PC-9 (cell line): ENCODE measurements around the gene ACTR1A. TPM values are rescaled to one million over a fixed set of nuclear protein-coding genes. Genes with fewer than 3 reads are reported as not detected.

Experiments used
- BruUV-seq: library from RNA; stranded (reverse); fragments of 400-500 nt; replicated peaks from 2 replicates; lab custom pipeline; 2021; lab: Mats Ljungman, UMichigan
- CTCF ChIA-PET: fragments of 300-600 bp; sonication (Branson Sonifier 250); formaldehyde crosslinking; loops from one replicate; lab custom pipeline; 2022; ENCODE audit warnings: antibody characterized with exemption; lab: Charles Lee
- POLR2A ChIA-PET: fragments of 300-600 bp; sonication (Branson Sonifier 250); formaldehyde crosslinking; loops from one replicate; lab custom pipeline; 2022; ENCODE audit warnings: antibody characterized with exemption; ENCODE audit not compliant: unreplicated experiment; lab: Charles Lee
- DNase-seq, 2 experiments: peaks; one replicate each; pipeline versions ENCODE4 v3.0.0 to v3.0.0-alpha.2; 2015 to 2022; ENCODE audit warnings: mixed read lengths in 1 of 2
- H2AFZ ChIP-seq: fragments of 200-600 bp; sonication (generic); 2 replicates; pipeline ENCODE4 v1.8.1; 2017; ENCODE audit warnings: antibody characterized with exemption
- H3F3A ChIP-seq: fragments of 200-600 bp; sonication (generic); 2 replicates; pipeline ENCODE4 v1.8.1; 2017; ENCODE audit warnings: antibody characterized with exemption, mild to moderate bottlenecking, low read depth; ENCODE audit not compliant: insufficient read depth
- H3K27ac ChIP-seq: fragments of 200-600 bp; sonication (generic); 2 replicates; pipeline ENCODE4 v1.6.1; 2016; ENCODE audit warnings: mixed run types
- H3K27me3 ChIP-seq: fragments of 200-600 bp; sonication (generic); 2 replicates; pipeline ENCODE4 v1.6.1; 2016; ENCODE audit warnings: low read depth, mixed run types; ENCODE audit not compliant: insufficient read depth
- H3K36me3 ChIP-seq: fragments of 200-600 bp; sonication (generic); 2 replicates; pipeline ENCODE4 v1.6.1; 2016; ENCODE audit warnings: low read depth, mixed run types
- H3K4me1 ChIP-seq: fragments of 200-600 bp; sonication (generic); replicated peaks from 2 replicates; pipeline ENCODE4 v1.6.1; 2016; ENCODE audit warnings: mixed run types; ENCODE audit not compliant: insufficient read depth
- H3K4me2 ChIP-seq: fragments of 200-600 bp; sonication (generic); 2 replicates; pipeline ENCODE4 v1.6.1; 2017; ENCODE audit warnings: mixed run types
- H3K4me3 ChIP-seq: fragments of 200-600 bp; sonication (generic); 2 replicates; pipeline ENCODE4 v1.6.1; 2016; ENCODE audit warnings: mixed run types
- H3K79me2 ChIP-seq: fragments of 200-600 bp; sonication (generic); 2 replicates; pipeline ENCODE4 v1.6.1; 2017; ENCODE audit warnings: low read depth, mixed run types
- H3K9me2 ChIP-seq: fragments of 200-600 bp; sonication (generic); 2 replicates; pipeline ENCODE4 v1.8.1; 2017; ENCODE audit warnings: mild to moderate bottlenecking; ENCODE audit not compliant: insufficient read depth
- H3K9me3 ChIP-seq: fragments of 200-600 bp; sonication (generic); 2 replicates; pipeline ENCODE4 v1.8.1; 2016; ENCODE audit warnings: low read depth; ENCODE audit not compliant: insufficient read depth
- H4K20me1 ChIP-seq: fragments of 200-600 bp; sonication (generic); 2 replicates; pipeline ENCODE4 v1.8.1; 2017; ENCODE audit not compliant: insufficient read depth
- EZH2 ChIP-seq: fragments of 200-600 bp; sonication (generic); IDR thresholded peaks from 2 replicates; pipeline ENCODE4 v1.8.0; 2017; ENCODE audit warnings: antibody characterized with exemption, low read depth
- intact Hi-C: fragments of 100-400 bp; cut with micrococcal nuclease; formaldehyde crosslinking; loops from one replicate; pipeline ENCODE4 v1.10.0; 2022; ENCODE audit not compliant: unreplicated experiment
- total RNA-seq: library from RNA; stranded (reverse); gene quantifications from 2 replicates; pipeline ENCODE4 v1.2.3, GENCODE V29; 2021
- TF ChIP-seq, protein P1 (sequence below): fragments of 200-600 bp; sonication (generic); conservative IDR thresholded peaks from 2 replicates; pipeline ENCODE4 v1.6.1; 2017; ENCODE audit warnings: mixed run types, antibody characterized with exemption, mild to moderate bottlenecking, moderate library complexity

The ACTR1A gene
- total RNA-seq, 1 experiment from 2014 or later = 29.4 TPM

DNA sequence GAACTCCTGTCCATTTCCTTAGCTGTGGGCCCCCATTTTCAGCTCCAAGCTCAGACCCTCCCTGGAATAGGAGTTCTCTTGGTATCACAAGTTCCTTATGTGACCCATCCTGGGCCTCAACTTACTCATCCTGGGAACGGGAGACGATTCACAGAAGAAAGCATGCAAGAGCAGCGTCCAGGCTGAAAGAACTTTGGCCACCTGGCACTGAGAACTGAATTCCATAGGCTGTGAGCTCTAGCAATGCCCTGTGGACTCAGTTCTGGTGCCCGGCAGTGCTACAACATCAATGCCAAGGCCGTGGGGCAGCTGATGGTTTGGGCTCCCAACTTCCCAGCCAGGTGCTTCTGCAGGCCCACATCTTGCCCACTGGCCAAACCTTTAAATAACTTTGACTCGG is 66.2 kb downstream of the ACTR1A start:
- ChIA-PET POLR2A (no interaction called here), CTCF (no interaction called here)
- Histone ChIP-seq H3K4me2 (no peak overlapping the region), H3K4me3 (no peak overlapping the region), H3K9me2 (no peaks in the 10 kb centered on the region), H3K27me3 (no peaks in the 10 kb centered on the region), H3F3A (no peaks in the 10 kb centered on the region), H3K79me2 (peaks cover 6% of the 10 kb centered on the region; the same call in 1 of the 2 replicates), H2AFZ (no peak overlapping the region), H3K27ac (no peak overlapping the region), H3K4me1 (no peaks in the 10 kb centered on the region), H4K20me1 (no peaks in the 10 kb centered on the region), H3K36me3 (no peaks in the 10 kb centered on the region), H3K9me3 (no peaks in the 10 kb centered on the region)
- BruUV-seq = no TSS peak
- TF ChIP-seq, protein P1, sequence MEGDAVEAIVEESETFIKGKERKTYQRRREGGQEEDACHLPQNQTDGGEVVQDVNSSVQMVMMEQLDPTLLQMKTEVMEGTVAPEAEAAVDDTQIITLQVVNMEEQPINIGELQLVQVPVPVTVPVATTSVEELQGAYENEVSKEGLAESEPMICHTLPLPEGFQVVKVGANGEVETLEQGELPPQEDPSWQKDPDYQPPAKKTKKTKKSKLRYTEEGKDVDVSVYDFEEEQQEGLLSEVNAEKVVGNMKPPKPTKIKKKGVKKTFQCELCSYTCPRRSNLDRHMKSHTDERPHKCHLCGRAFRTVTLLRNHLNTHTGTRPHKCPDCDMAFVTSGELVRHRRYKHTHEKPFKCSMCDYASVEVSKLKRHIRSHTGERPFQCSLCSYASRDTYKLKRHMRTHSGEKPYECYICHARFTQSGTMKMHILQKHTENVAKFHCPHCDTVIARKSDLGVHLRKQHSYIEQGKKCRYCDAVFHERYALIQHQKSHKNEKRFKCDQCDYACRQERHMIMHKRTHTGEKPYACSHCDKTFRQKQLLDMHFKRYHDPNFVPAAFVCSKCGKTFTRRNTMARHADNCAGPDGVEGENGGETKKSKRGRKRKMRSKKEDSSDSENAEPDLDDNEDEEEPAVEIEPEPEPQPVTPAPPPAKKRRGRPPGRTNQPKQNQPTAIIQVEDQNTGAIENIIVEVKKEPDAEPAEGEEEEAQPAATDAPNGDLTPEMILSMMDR = no peak
- TF ChIP-seq EZH2 = no peak
- intact Hi-C loops = no loop called here
- no peak for DNase-seq

DNA sequence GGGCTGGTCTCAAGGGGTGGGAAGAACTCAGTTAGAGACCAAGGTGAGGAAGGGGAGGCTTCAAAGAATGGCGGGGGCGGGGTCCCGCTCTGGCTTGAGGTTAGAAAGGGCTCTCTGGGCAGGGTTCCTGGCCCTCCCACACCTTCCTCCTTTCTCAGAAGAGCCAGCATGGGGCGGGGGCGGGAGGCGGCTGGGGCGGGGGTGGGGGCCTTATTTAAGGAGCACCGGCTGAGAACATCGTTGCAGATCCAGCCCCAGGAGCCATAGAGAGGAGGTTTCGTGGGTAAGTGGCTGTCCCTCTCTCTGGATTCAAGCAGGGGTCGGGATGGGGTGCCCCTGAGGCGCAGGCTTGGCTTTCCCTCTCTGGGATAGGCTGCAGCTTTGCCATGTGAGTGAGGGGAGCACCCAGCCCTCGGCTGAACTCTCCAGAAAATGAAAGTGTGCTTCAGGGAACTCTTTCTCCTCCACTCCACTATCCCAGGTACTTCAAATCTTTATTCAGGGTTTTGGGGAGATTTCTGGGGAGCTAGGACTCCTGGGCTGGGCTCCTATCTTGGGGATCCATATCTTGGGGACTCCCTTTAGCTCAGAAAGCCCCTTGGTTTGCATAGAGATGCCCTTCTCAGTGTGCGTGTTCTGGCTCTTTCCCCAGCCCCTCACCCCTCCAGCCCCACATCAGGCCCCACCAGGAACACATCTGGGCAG is 66.8 kb downstream of the ACTR1A start:
- ChIA-PET POLR2A (no interaction called here), CTCF (no interaction called here)
- no TSS peak for BruUV-seq
- H3K4me2 ChIP-seq = no peak overlapping the region
- DNase-seq = no peak
- no peaks in the 10 kb centered on the region for H3K4me1 ChIP-seq
- H4K20me1 ChIP-seq = no peaks in the 10 kb centered on the region
- no peaks in the 10 kb centered on the region for H3F3A ChIP-seq
- no peaks in the 10 kb centered on the region for H3K9me2 ChIP-seq
- no peak overlapping the region for H3K4me3 ChIP-seq
- no peaks in the 10 kb centered on the region for H3K27me3 ChIP-seq
- intact Hi-C loops = no loop called here
- H3K9me3 ChIP-seq = no peaks in the 10 kb centered on the region
- no peak overlapping the region for H3K27ac ChIP-seq
- H3K79me2 ChIP-seq = peaks cover 6% of the 10 kb centered on the region; the same call in 1 of the 2 replicates
- H3K36me3 ChIP-seq = no peaks in the 10 kb centered on the region
- TF ChIP-seq EZH2 = no peak
- TF ChIP-seq, protein P1 = no peak
- no peak overlapping the region for H2AFZ ChIP-seq

DNA sequence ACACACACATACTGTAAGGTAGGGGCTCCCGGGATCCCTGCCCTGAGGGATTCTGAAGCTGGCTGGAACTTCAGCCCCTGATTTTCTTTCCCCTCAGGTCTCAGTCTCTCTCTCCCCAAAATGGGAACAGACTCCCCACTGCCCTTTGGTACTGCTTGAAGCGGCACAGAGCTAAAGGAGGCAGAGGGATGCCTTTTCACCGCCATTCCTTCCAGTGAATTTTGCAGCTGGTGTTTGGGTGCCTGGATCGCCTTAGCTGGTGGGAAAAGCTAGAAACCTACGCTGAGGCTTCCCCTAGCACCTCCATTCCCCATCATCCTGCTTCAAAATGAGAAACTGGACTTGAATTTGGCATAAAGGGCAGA is 67.4 kb downstream of the ACTR1A start:
- DNase-seq = no peak
- Histone ChIP-seq H3K9me2 (no peaks in the 10 kb centered on the region), H3K4me2 (no peak overlapping the region), H2AFZ (no peak overlapping the region), H3K79me2 (peaks cover 6% of the 10 kb centered on the region; the same call in 1 of the 2 replicates), H3K4me3 (no peak overlapping the region), H3K27me3 (no peaks in the 10 kb centered on the region), H3K9me3 (no peaks in the 10 kb centered on the region), H3F3A (no peaks in the 10 kb centered on the region), H3K36me3 (no peaks in the 10 kb centered on the region), H4K20me1 (no peaks in the 10 kb centered on the region), H3K4me1 (no peaks in the 10 kb centered on the region), H3K27ac (no peak overlapping the region)
- TF ChIP-seq EZH2 = no peak
- TF ChIP-seq, protein P1 = no peak
- ChIA-PET CTCF (no interaction called here), POLR2A (no interaction called here)
- no TSS peak for BruUV-seq
- intact Hi-C loops = no loop called here
